HepG2 (cell line): ENCODE results near the gene PLCB4. TPM values are rescaled to one million over a fixed set of nuclear protein-coding genes. Genes with fewer than 3 reads are reported as not detected.

Experiments used
- CCAR2 ChIP-seq: fragments of 200-400 bp; formaldehyde crosslinking; optimal IDR thresholded peaks from 2 replicates; pipeline ENCODE3; 2018; ENCODE audit warnings: low read depth, mild to moderate bottlenecking, low read length, moderate library complexity
- CREB1 ChIP-seq, 2 experiments: fragments of 450-650 bp in 1 of 2; IDR thresholded peaks; 2 replicates each; pipeline ENCODE4 v1.6.1; 2016 to 2017; ENCODE audit warnings: control low read depth in 1 of 2, mild to moderate bottlenecking in 1 of 2, missing compliant biosample characterization in 1 of 2, missing genetic modification characterization in 1 of 2
- FIP1L1 ChIP-seq: fragments of 200-400 bp; formaldehyde crosslinking; IDR thresholded peaks from 2 replicates; pipeline ENCODE4 v1.6.1; 2018; ENCODE audit warnings: low read depth, mild to moderate bottlenecking, low read length, moderate library complexity, borderline replicate concordance; ENCODE audit not compliant: insufficient read depth
- GATAD1 ChIP-seq: IDR thresholded peaks from 2 replicates; pipeline ENCODE4 v1.6.1; 2016; ENCODE audit warnings: missing genetic modification reagents, missing compliant biosample characterization
- HMG20A ChIP-seq: IDR thresholded peaks from 2 replicates; pipeline ENCODE4 v1.6.1; 2016; ENCODE audit warnings: borderline replicate concordance
- IRF2 ChIP-seq: IDR thresholded peaks from 2 replicates; pipeline ENCODE4 v1.6.1; 2018; ENCODE audit warnings: missing genetic modification reagents, missing compliant biosample characterization
- NFE2 ChIP-seq: sonication (generic); formaldehyde crosslinking; IDR thresholded peaks from 2 replicates; pipeline ENCODE4 v1.4.0; 2020; ENCODE audit warnings: missing genetic modification reagents
- NR2F1 ChIP-seq, 2 experiments: fragments of 450-650 bp in 1 of 2; formaldehyde crosslinking in 1 of 2; IDR thresholded peaks; 2 replicates each; pipeline versions ENCODE4 v1.5.0 to v1.6.1; 2016 to 2020; ENCODE audit warnings: mild to moderate bottlenecking in 1 of 2, missing compliant biosample characterization in 1 of 2, missing genetic modification reagents in 1 of 2, moderate library complexity in 1 of 2
- SP5 ChIP-seq: IDR thresholded peaks from 2 replicates; pipeline ENCODE4 v1.6.1; 2016; ENCODE audit warnings: low read depth, borderline replicate concordance
- TCF7 ChIP-seq: sonication (generic); IDR thresholded peaks from 2 replicates; pipeline ENCODE4 v1.6.1; 2016; ENCODE audit warnings: antibody characterized with exemption, low read depth
- ZFP36L2 ChIP-seq: sonication (generic); formaldehyde crosslinking; IDR thresholded peaks from 2 replicates; pipeline ENCODE4 v1.4.0; 2020; ENCODE audit warnings: missing genetic modification reagents
- ZFP90 ChIP-seq: sonication (generic); formaldehyde crosslinking; IDR thresholded peaks from 2 replicates; pipeline ENCODE4 v1.8.0; 2022; ENCODE audit warnings: missing genetic modification reagents, mild to moderate bottlenecking, inconsistent platforms, borderline replicate concordance
- ZNF33B ChIP-seq: sonication (generic); formaldehyde crosslinking; IDR thresholded peaks from 2 replicates; pipeline ENCODE4 v1.5.1; 2020; ENCODE audit warnings: mild to moderate bottlenecking, missing genetic modification reagents
- polyA plus RNA-seq, 8 experiments: library from polyadenylated mRNA; depleted of rRNA in 3 of 8; stranded (reverse) in 7 of 8; unstranded in 1 of 8; fragments of >200 nt; fragmentation: Illumina TruSeq in 4 of 8; extraction: Trizol in 4 of 8; gene quantifications; 2 replicates each; pipeline versions ENCODE4 v1.2.1 to v1.2.3, GENCODE V29; 2011 to 2016; ENCODE audit warnings: low read depth in 4 of 8, missing spikeins in 1 of 8, mixed read lengths in 1 of 8; ENCODE audit not compliant: insufficient read depth in 1 of 8
- total RNA-seq, 5 experiments: library from RNA; depleted of rRNA; stranded (reverse); fragments of >200 nt; fragmentation: Illumina TruSeq; extraction: Trizol; gene quantifications; 2 replicates each; pipeline ENCODE4 v1.2.3, GENCODE V29; 2016; ENCODE audit warnings: low read depth in 1 of 5
- TF ChIP-seq, protein P1 (sequence below): sonication (generic); formaldehyde crosslinking; conservative IDR thresholded peaks from 2 replicates; pipeline ENCODE4 v1.4.0; 2020; ENCODE audit warnings: missing genetic modification reagents
- TF ChIP-seq, protein P2 (sequence below): sonication (generic); formaldehyde crosslinking; IDR thresholded peaks from 2 replicates; pipeline ENCODE4 v1.4.0; 2020; ENCODE audit warnings: missing genetic modification reagents
- TF ChIP-seq, protein P3 (sequence below): sonication (generic); formaldehyde crosslinking; IDR thresholded peaks from 2 replicates; pipeline ENCODE4 v1.9.0; 2021; ENCODE audit warnings: missing genetic modification reagents, mild to moderate bottlenecking, borderline replicate concordance
- TF ChIP-seq, protein P4 (sequence below): sonication (generic); formaldehyde crosslinking; IDR thresholded peaks from 2 replicates; pipeline ENCODE4 v1.4.0; 2020; ENCODE audit warnings: mild to moderate bottlenecking, low read depth, missing genetic modification reagents
- TF ChIP-seq, protein P5 (sequence below): sonication (generic); formaldehyde crosslinking; IDR thresholded peaks from 2 replicates; pipeline ENCODE4 v1.5.0; 2020; ENCODE audit warnings: missing genetic modification reagents

PLCB4 gene
- total and polyA plus RNA-seq, 2 of the 13 experiments (the other 11 are each of a cell fraction or from before 2014, with no cell fraction given), result 0.01 TPM; not detected in 1

DNA sequence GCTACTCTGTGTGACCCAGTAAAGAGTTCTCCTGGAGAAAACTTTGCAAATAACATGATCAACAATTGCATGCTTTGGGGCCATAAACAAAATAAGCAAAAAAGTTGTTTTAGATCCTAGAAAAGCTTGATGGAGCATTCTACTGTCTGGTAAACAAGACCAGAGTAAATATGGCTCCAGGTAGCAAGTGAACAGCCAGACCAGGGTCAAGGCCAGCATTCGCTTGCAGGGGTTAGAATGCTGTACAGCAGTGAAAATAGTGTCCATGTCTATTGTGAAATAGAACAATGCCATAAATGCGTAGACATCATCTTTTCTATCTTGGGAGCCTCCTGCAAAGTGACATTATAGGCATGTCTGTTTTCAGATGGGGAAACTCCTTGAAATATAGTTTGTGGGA is 216.7 kb downstream of the PLCB4 start (continued):
- TF ChIP-seq GATAD1 (CRISPR knock-in tag) (0 out of 2 replicates have a peak, but pooled peaks have one; percentile 32), FIP1L1 (no peak), TCF7 (0 out of 2 replicates have a peak, but pooled peaks have one; percentile 16), IRF2 (CRISPR knock-in tag) (peak; percentile 42; the same call in 1 of the 2 replicates), NR2F1 (CRISPR knock-in tag; IDR thresholded peaks at IDR 0.05) (peak; percentile 73 to 85), NFE2 (CRISPR knock-in tag) (no peak), SP5 (CRISPR knock-in tag) (no peak), HMG20A (CRISPR knock-in tag) (peak; percentile 77), ZFP90 (CRISPR knock-in tag) (no peak), CREB1 (IDR thresholded peaks at IDR 0.05) (no peak), CREB1 (CRISPR knock-in tag; IDR thresholded peaks at IDR 0.05) (no peak), CCAR2 (no peak), ZNF33B (no peak), ZFP36L2 (CRISPR knock-in tag) (no peak)
- TF ChIP-seq, protein P1, sequence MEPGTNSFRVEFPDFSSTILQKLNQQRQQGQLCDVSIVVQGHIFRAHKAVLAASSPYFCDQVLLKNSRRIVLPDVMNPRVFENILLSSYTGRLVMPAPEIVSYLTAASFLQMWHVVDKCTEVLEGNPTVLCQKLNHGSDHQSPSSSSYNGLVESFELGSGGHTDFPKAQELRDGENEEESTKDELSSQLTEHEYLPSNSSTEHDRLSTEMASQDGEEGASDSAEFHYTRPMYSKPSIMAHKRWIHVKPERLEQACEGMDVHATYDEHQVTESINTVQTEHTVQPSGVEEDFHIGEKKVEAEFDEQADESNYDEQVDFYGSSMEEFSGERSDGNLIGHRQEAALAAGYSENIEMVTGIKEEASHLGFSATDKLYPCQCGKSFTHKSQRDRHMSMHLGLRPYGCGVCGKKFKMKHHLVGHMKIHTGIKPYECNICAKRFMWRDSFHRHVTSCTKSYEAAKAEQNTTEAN, result no peak
- TF ChIP-seq, protein P2, sequence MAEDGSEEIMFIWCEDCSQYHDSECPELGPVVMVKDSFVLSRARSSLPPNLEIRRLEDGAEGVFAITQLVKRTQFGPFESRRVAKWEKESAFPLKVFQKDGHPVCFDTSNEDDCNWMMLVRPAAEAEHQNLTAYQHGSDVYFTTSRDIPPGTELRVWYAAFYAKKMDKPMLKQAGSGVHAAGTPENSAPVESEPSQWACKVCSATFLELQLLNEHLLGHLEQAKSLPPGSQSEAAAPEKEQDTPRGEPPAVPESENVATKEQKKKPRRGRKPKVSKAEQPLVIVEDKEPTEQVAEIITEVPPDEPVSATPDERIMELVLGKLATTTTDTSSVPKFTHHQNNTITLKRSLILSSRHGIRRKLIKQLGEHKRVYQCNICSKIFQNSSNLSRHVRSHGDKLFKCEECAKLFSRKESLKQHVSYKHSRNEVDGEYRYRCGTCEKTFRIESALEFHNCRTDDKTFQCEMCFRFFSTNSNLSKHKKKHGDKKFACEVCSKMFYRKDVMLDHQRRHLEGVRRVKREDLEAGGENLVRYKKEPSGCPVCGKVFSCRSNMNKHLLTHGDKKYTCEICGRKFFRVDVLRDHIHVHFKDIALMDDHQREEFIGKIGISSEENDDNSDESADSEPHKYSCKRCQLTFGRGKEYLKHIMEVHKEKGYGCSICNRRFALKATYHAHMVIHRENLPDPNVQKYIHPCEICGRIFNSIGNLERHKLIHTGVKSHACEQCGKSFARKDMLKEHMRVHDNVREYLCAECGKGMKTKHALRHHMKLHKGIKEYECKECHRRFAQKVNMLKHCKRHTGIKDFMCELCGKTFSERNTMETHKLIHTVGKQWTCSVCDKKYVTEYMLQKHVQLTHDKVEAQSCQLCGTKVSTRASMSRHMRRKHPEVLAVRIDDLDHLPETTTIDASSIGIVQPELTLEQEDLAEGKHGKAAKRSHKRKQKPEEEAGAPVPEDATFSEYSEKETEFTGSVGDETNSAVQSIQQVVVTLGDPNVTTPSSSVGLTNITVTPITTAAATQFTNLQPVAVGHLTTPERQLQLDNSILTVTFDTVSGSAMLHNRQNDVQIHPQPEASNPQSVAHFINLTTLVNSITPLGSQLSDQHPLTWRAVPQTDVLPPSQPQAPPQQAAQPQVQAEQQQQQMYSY (CRISPR knock-in tag), result no peak
- TF ChIP-seq, protein P3, sequence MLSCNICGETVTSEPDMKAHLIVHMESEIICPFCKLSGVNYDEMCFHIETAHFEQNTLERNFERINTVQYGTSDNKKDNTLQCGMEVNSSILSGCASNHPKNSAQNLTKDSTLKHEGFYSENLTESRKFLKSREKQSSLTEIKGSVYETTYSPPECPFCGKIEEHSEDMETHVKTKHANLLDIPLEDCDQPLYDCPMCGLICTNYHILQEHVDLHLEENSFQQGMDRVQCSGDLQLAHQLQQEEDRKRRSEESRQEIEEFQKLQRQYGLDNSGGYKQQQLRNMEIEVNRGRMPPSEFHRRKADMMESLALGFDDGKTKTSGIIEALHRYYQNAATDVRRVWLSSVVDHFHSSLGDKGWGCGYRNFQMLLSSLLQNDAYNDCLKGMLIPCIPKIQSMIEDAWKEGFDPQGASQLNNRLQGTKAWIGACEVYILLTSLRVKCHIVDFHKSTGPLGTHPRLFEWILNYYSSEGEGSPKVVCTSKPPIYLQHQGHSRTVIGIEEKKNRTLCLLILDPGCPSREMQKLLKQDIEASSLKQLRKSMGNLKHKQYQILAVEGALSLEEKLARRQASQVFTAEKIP, result no peak
- TF ChIP-seq, protein P4, sequence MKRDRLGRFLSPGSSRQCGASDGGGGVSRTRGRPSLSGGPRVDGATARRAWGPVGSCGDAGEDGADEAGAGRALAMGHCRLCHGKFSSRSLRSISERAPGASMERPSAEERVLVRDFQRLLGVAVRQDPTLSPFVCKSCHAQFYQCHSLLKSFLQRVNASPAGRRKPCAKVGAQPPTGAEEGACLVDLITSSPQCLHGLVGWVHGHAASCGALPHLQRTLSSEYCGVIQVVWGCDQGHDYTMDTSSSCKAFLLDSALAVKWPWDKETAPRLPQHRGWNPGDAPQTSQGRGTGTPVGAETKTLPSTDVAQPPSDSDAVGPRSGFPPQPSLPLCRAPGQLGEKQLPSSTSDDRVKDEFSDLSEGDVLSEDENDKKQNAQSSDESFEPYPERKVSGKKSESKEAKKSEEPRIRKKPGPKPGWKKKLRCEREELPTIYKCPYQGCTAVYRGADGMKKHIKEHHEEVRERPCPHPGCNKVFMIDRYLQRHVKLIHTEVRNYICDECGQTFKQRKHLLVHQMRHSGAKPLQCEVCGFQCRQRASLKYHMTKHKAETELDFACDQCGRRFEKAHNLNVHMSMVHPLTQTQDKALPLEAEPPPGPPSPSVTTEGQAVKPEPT (CRISPR knock-in tag), result no peak
- TF ChIP-seq, protein P5, sequence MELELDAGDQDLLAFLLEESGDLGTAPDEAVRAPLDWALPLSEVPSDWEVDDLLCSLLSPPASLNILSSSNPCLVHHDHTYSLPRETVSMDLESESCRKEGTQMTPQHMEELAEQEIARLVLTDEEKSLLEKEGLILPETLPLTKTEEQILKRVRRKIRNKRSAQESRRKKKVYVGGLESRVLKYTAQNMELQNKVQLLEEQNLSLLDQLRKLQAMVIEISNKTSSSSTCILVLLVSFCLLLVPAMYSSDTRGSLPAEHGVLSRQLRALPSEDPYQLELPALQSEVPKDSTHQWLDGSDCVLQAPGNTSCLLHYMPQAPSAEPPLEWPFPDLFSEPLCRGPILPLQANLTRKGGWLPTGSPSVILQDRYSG, result no peak
